A673 (cell line): ENCODE data around the gene CHCHD3.

Source experiments
- EZH2 ChIP-seq: fragments of 200-600 bp; sonication (generic); IDR thresholded peaks from 2 replicates; pipeline ENCODE4 v1.6.1; 2017; ENCODE audit warnings: borderline replicate concordance, low read depth, mild to moderate bottlenecking, mixed read lengths, antibody characterized with exemption, low read length; ENCODE audit not compliant: poor library complexity, severe bottlenecking
- TF ChIP-seq, protein P1 (sequence below): fragments of 300-800, 200-600 bp; sonication (generic); conservative IDR thresholded peaks from 2 replicates; pipeline ENCODE4 v1.5.1; 2017; ENCODE audit warnings: low read depth, mild to moderate bottlenecking, antibody characterized with exemption, low read length, moderate library complexity, mixed read lengths

DNA sequence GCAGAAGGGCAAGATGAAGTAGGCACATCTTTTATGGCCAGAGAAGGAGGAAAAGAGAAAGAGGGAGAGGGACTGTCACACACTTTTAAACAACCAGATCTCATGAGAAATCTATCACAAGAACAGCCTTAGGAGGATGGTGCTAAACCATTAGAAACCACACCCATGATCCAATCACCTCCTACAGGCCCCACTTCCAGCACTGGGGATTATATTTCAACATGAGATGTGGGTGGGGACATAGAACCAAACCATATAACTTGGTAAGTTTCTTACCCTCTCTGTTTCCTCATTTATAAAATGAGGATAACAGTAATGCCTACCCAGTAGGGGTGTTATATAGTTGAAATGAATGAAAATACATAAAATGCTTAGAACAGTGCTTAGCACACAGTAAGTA, 66.0 kb downstream of the CHCHD3 start:
- TF ChIP-seq, protein P1, sequence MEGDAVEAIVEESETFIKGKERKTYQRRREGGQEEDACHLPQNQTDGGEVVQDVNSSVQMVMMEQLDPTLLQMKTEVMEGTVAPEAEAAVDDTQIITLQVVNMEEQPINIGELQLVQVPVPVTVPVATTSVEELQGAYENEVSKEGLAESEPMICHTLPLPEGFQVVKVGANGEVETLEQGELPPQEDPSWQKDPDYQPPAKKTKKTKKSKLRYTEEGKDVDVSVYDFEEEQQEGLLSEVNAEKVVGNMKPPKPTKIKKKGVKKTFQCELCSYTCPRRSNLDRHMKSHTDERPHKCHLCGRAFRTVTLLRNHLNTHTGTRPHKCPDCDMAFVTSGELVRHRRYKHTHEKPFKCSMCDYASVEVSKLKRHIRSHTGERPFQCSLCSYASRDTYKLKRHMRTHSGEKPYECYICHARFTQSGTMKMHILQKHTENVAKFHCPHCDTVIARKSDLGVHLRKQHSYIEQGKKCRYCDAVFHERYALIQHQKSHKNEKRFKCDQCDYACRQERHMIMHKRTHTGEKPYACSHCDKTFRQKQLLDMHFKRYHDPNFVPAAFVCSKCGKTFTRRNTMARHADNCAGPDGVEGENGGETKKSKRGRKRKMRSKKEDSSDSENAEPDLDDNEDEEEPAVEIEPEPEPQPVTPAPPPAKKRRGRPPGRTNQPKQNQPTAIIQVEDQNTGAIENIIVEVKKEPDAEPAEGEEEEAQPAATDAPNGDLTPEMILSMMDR, result no peak
- TF ChIP-seq EZH2, result no peak
